Smooth muscle cell (in vitro differentiated cells): ENCODE data around the gene CCDC112. TPM values are rescaled to one million over a fixed set of nuclear protein-coding genes. Genes with fewer than 3 reads are reported as not detected.

Source experiments
- DNase-seq: peaks from one replicate; lab custom pipeline; 2025; ENCODE audit not compliant: unreplicated experiment; lab: John Stamatoyannopoulos, UW
- H2AFZ ChIP-seq: fragments of 200-600 bp; sonication (generic); 2 replicates; pipeline ENCODE4 v1.6.0; 2016; ENCODE audit warnings: antibody characterized with exemption, low read depth, mild to moderate bottlenecking
- H3F3A ChIP-seq: fragments of 200-600 bp; sonication (generic); 2 replicates; pipeline ENCODE4 v1.6.0; 2017; ENCODE audit warnings: antibody characterized with exemption, low read depth
- H3K27ac ChIP-seq: fragments of 200-600 bp; sonication (generic); 2 replicates; pipeline ENCODE4 v1.5.1; 2016; ENCODE audit warnings: low read depth, mild to moderate bottlenecking
- H3K27me3 ChIP-seq: fragments of 200-600 bp; sonication (generic); 2 replicates; pipeline ENCODE4 v1.6.1; 2016; ENCODE audit warnings: low read depth, mild to moderate bottlenecking
- H3K36me3 ChIP-seq: fragments of 200-600 bp; sonication (generic); 2 replicates; pipeline ENCODE4 v1.5.1; 2016; ENCODE audit warnings: low read depth
- H3K4me1 ChIP-seq: fragments of 200-600 bp; sonication (generic); 2 replicates; pipeline ENCODE4 v1.5.1; 2016; ENCODE audit warnings: low read depth
- H3K4me2 ChIP-seq: fragments of 200-600 bp; sonication (generic); 2 replicates; pipeline ENCODE4 v1.6.0; 2016; ENCODE audit warnings: mild to moderate bottlenecking
- H3K4me3 ChIP-seq: fragments of 200-600 bp; sonication (generic); 2 replicates; pipeline ENCODE4 v1.5.1; 2016; ENCODE audit warnings: mild to moderate bottlenecking
- H3K79me2 ChIP-seq: fragments of 200-600 bp; sonication (generic); 2 replicates; pipeline ENCODE4 v1.6.0; 2016; ENCODE audit warnings: low read depth, mild to moderate bottlenecking
- H3K9ac ChIP-seq: fragments of 200-600 bp; sonication (generic); 2 replicates; pipeline ENCODE4 v1.6.0; 2016; ENCODE audit warnings: low read depth
- H3K9me3 ChIP-seq: fragments of 200-600 bp; sonication (generic); replicated peaks from 2 replicates; pipeline ENCODE4 v1.5.1; 2016; ENCODE audit warnings: low read depth
- H4K20me1 ChIP-seq: fragments of 200-600 bp; sonication (generic); 2 replicates; pipeline ENCODE4 v1.6.0; 2016; ENCODE audit warnings: low read depth
- WGBS: methylation state at CpG from one replicate; pipeline ENCODE4 v1.1.7; 2016; ENCODE audit warnings: low lambda C conversion rate; 5-methylcytosine and 5-hydroxymethylcytosine counted together
- polyA plus RNA-seq: library from polyadenylated mRNA; unstranded; fragments of >200 nt; fragmentation: Nextera tagmentation; extraction: Ambion mirVana; gene quantifications from 2 replicates; pipeline ENCODE4 v1.2.1, GENCODE V29; 2016
- total RNA-seq: library from RNA; depleted of rRNA; stranded (reverse); fragments of >200 nt; gene quantifications from 2 replicates; pipeline ENCODE4 v1.2.3, GENCODE V29; 2014
- TF ChIP-seq, protein P1 (sequence below): fragments of 200-600 bp; sonication (generic); IDR thresholded peaks from 2 replicates; pipeline ENCODE4 v1.5.1; 2017; ENCODE audit warnings: borderline replicate concordance, mild to moderate bottlenecking, antibody characterized with exemption; ENCODE audit not compliant: insufficient read depth, poor library complexity, severe bottlenecking

Gene CCDC112
- total and polyA plus RNA-seq, 2 experiments from 2014 or later, result 6.3 to 9.1 TPM

GRCh38 chr5:115263078-115263380 is 33.4 kb downstream of the CCDC112 start:
- no peak for DNase-seq
- Histone ChIP-seq H4K20me1 (peaks cover 22% of the 10 kb centered on the region), H3F3A (no peaks in the 10 kb centered on the region), H3K9ac (peak overlapping the region; percentile 83), H3K36me3 (no peaks in the 10 kb centered on the region), H3K27ac (peak overlapping the region; percentile 79), H2AFZ (peak overlapping the region; percentile 98), H3K9me3 (no peaks in the 10 kb centered on the region), H3K4me3 (peak overlapping the region; percentile 93), H3K79me2 (peaks cover 45% of the 10 kb centered on the region), H3K4me2 (peak overlapping the region; percentile 95), H3K4me1 (peaks cover 13% of the 10 kb centered on the region), H3K27me3 (no peaks in the 10 kb centered on the region)
- TF ChIP-seq, protein P1, sequence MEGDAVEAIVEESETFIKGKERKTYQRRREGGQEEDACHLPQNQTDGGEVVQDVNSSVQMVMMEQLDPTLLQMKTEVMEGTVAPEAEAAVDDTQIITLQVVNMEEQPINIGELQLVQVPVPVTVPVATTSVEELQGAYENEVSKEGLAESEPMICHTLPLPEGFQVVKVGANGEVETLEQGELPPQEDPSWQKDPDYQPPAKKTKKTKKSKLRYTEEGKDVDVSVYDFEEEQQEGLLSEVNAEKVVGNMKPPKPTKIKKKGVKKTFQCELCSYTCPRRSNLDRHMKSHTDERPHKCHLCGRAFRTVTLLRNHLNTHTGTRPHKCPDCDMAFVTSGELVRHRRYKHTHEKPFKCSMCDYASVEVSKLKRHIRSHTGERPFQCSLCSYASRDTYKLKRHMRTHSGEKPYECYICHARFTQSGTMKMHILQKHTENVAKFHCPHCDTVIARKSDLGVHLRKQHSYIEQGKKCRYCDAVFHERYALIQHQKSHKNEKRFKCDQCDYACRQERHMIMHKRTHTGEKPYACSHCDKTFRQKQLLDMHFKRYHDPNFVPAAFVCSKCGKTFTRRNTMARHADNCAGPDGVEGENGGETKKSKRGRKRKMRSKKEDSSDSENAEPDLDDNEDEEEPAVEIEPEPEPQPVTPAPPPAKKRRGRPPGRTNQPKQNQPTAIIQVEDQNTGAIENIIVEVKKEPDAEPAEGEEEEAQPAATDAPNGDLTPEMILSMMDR, result no peak
- WGBS, result 19% methylated on average over 7 of the region's 7 CpGs

GRCh38 chr5:115262321-115263077 is 34.0 kb downstream of the CCDC112 start, which contains the start of gene PGGT1B:
Gene PGGT1B (minus strand): TSS chr5:115262877. CDS start chr5:115262851, 26 bp downstream.
- H3K27me3 ChIP-seq, result no peaks in the 10 kb centered on the region
- peak within 1 kb of the TSS; percentile 95 for H3K4me2 ChIP-seq
- peak; percentile 17 for DNase-seq
- H3K9me3 ChIP-seq, result no peaks in the 10 kb centered on the region
- peak within 1 kb of the TSS; percentile 83 for H3K9ac ChIP-seq
- 1% methylated on average over 50 of the region's 50 CpGs for WGBS
- H3K79me2 ChIP-seq, result peaks cover 50% of the 10 kb centered on the region
- H3K36me3 ChIP-seq, result no peaks in the 10 kb centered on the region
- H3K4me3 ChIP-seq, result peak within 1 kb of the TSS; percentile 93
- no peaks in the 10 kb centered on the region for H3F3A ChIP-seq
- peaks cover 28% of the 10 kb centered on the region for H4K20me1 ChIP-seq
- H3K4me1 ChIP-seq, result peaks cover 13% of the 10 kb centered on the region
- peak within 1 kb of the TSS; percentile 98 for H2AFZ ChIP-seq
- peak within 1 kb of the TSS; percentile 79 for H3K27ac ChIP-seq
- TF ChIP-seq, protein P1, result no peak

DNA sequence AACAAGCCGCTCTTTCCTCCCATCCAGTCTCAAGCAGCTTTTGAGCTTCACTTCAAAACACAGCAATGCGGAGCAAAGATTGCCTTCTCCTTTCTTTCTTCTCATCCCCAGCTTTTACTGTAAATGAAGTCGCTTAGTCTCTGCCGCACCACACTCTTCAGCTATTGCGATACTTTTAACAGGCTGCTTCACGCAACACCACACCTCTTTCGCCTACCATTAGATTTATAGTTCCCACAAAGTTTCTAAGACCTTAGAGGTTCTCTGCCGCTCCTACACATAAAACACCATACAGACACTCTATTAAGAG is 34.5 kb downstream of the CCDC112 start:
- Histone ChIP-seq H3K4me3 (peak overlapping the region; percentile 93), H2AFZ (peak overlapping the region; percentile 98), H3K4me1 (peaks cover 13% of the 10 kb centered on the region), H4K20me1 (peaks cover 33% of the 10 kb centered on the region), H3K79me2 (peaks cover 55% of the 10 kb centered on the region), H3K9me3 (no peaks in the 10 kb centered on the region), H3K36me3 (no peaks in the 10 kb centered on the region), H3K27me3 (no peaks in the 10 kb centered on the region), H3K27ac (peak overlapping the region; percentile 79), H3K9ac (peak overlapping the region; percentile 83), H3F3A (no peaks in the 10 kb centered on the region), H3K4me2 (peak overlapping the region; percentile 95)
- no peak for DNase-seq
- TF ChIP-seq, protein P1, result no peak
- WGBS, result 7% methylated on average over 8 of the region's 8 CpGs

DNA sequence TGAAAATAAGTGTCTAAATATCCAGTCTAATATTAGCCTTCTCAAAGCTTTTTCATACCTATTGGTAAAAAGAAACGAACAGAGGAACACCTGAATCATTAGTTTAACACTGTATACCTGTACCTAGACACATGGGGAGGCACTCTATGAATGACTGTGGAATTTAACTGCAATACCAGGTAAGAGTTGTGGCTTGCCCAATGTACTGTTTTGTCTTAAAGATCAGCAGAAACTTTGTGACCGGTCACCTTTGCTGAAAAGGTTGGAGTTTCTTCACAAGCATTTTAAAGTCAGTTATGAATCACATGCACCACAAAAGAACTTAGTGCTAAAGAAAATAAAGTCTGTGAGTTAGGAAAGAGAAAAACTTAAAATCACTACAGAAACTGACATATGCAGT is 36.2 kb downstream of the CCDC112 start:
- H3K27me3 ChIP-seq, result no peaks in the 10 kb centered on the region
- no peak overlapping the region for H3K4me3 ChIP-seq
- peaks cover 50% of the 10 kb centered on the region for H4K20me1 ChIP-seq
- 90% methylated on average over 2 of the region's 2 CpGs for WGBS
- no peak overlapping the region for H3K4me2 ChIP-seq
- peaks cover 73% of the 10 kb centered on the region for H3K79me2 ChIP-seq
- no peak overlapping the region for H2AFZ ChIP-seq
- H3K9ac ChIP-seq, result no peak overlapping the region
- H3F3A ChIP-seq, result no peaks in the 10 kb centered on the region
- H3K36me3 ChIP-seq, result no peaks in the 10 kb centered on the region
- TF ChIP-seq, protein P1, result no peak
- H3K4me1 ChIP-seq, result peaks cover 13% of the 10 kb centered on the region
- DNase-seq, result no peak
- H3K9me3 ChIP-seq, result no peaks in the 10 kb centered on the region
- H3K27ac ChIP-seq, result no peak overlapping the region
